NCI-H2171 treated with DMSO at 0.1 percent for 48 hours (cell line): ENCODE data around the gene CLEC16A.
"Not testable (repeated sequence)": the region's sequence is repeated elsewhere in the genome, so short reads cannot be mapped to it uniquely, and the experiment has no call there.

ENCODE experiments used
- DNase-seq: peaks from one replicate; lab custom pipeline; 2025; lab: John Stamatoyannopoulos, UW

Gene CLEC16A

DNA sequence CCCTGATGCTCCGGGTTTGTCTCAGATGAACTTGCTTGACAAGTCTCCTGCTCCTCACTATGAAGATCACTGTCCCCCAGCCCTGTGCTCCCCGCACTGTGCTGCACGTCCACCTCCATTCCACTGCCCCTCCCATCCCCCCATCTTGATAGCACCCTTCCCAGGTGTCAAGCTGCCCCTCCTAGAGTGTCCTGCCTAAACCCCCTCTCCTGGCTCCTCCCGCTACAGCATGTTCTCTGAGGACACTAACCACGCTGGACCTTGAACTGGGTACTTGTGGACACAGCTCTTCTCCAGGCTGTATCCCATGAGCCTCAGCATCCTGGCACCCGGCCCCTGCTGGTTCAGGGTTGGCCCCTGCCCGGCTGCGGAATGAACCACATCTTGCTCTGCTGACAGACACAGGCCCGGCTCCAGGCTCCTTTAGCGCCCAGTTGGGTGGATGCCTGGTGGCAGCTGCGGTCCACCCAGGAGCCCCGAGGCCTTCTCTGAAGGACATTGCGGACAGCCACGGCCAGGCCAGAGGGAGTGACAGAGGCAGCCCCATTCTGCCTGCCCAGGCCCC, 20.6 kb upstream of the CLEC16A start:
- no peak for DNase-seq

DNA sequence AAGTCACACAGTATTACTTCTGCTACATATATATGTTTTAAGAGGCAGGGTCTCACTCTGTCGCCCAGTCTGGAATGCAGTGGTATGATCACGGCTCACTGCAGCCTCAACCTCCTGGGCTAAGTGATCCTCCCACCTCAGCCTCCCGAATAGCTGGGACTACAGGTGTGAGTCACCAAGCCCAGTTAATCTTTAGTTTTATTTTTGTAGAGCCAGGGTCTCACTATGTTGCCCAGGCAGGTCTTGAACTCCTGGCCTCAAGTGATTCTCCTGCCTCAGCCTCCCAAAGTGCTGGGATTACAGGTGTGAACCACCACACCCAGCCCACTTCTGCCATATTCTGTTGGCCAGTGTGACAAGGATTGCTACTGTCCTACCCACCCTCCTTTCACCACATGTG, 19.1 kb upstream of the CLEC16A start:
- not testable (repeated sequence) for DNase-seq

DNA sequence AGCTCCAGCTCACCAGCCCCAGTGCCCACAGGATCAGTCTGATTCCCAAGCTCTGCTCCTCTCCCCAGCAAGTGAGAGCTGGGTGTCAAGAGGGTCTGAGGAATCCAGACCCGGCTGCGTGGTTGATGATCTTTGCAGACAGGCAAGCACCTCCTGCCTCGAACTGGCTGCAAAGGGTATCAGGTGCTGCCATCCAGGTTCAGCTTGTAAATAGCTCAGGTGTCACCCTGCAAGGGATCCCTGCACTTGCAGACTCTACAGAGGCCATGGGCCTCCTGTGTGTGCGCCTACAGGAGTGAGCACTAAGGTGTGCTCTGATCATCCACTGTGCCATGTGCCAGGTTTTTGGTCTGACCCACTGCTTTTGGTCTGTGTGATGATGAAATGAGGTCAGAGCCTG, 18.3 kb upstream of the CLEC16A start:
- DNase-seq, result no peak

DNA sequence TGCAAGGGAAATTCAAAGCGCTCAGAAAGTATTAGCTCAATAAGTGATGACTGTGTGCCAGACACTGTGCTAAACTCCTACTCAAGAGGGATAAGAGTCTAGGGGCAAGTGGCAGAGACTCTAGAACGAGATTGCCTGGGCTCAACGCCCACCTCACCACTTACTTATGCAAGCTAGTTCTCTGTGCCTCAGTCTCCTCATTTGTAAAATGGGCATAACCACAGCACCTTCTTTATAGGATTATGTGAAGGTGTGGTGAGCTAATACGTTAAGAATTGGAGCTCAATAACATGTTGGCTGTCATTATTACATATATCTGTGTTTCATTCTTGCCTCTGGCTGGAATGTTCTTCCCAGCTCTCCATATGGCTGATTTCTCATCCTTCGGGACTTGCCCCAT, 17.5 kb upstream of the CLEC16A start:
- no peak for DNase-seq

DNA sequence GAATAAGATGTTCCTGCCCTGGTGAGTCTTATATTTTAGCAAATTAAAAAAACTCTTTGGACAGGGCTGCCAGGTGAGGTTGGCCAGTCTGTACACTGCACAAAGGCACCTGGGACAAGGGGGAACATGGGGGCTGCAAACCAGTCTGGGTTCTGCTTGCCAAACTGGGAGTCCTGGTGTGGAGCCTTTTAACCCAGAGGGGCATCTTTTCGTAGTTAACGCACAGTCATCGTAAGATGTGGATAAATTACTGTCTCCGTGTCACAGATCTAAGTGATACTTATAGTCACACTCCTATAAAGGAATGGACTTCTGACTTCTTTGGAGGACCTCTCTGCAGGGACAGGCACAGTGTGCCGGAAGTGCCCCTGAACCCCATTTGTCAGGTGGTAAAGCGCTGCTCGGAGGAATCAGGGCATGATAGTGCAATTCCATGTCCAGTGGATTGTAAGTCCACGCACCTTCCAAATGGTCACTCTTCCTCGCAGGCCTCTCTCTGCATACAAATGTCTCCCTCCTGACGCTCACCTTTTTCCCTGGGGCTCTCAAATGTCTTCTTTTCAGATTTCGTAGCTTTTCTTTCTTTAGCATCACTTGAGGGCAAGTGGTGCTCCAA, 16.8 kb upstream of the CLEC16A start:
- DNase-seq, result no peak

GRCh38 chr16:10929097-10929496, 15.3 kb upstream of the CLEC16A start:
- not testable (repeated sequence) for DNase-seq

DNA sequence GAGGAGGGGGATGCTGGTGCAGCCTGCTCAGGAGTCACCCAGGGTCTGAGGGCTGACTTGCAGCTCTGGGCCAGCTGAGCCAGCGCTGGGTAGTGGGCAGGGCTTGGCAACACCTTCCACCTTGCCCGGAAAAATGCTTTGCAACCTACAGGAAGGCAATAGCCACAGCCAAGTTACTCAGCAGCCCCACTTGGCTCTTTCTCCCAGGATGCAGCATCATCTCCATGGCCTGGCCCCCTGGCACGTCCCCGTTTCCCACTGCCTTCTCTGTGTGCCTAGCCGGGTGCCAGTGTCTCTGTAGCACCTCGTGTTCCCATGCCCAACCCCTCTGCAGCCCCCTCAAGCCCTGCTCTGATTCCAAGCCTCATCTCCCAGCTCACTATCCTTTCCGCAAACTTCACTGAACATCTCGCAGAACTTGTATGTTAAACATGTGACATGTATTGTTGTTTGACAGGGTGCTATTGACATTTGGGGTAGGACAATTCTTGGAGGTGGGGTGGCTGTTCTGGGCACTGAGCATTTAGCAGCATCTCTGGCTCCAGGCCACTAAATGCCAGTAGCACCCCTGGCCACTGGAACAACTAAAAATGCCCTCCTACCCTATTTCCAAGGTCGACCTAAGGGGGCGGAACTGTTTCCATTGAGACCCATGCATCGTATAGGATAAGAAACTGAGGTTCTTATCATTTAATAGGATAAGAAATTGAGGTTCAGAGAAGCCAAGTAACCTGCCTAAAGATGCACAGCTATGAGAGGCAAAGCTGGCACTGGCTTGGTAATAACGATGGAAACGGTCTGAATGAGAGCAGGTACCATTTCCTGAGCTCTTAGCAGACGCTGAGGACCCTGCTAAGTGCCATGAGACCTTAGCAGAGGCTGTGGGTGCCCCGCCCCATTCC, 14.3 kb upstream of the CLEC16A start:
- no peak for DNase-seq

DNA sequence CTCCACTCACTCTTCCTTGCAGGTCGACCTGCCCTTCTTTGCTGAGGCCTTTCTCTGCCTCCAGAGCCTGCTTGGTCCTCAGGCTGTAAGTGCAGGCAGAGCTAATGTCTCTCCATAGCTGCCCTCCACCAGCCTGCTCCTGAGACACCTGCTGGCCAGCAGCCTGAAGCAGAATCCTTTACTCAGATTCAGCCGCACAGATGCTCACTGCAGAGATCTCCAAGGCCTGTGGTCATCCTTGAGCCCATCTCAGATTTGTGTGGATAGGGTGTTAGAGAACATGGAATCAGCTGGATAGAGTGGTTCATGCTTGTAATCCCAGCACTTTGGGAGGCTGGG, 13.6 kb upstream of the CLEC16A start:
- no peak for DNase-seq

- DNase-seq, result no peak
Measured at GRCh38 chr16:10931134-10931533, 13.2 kb upstream of the CLEC16A start.

- no peak for DNase-seq
Measured at GRCh38 chr16:10931977-10932632, 12.3 kb upstream of the CLEC16A start.

DNA sequence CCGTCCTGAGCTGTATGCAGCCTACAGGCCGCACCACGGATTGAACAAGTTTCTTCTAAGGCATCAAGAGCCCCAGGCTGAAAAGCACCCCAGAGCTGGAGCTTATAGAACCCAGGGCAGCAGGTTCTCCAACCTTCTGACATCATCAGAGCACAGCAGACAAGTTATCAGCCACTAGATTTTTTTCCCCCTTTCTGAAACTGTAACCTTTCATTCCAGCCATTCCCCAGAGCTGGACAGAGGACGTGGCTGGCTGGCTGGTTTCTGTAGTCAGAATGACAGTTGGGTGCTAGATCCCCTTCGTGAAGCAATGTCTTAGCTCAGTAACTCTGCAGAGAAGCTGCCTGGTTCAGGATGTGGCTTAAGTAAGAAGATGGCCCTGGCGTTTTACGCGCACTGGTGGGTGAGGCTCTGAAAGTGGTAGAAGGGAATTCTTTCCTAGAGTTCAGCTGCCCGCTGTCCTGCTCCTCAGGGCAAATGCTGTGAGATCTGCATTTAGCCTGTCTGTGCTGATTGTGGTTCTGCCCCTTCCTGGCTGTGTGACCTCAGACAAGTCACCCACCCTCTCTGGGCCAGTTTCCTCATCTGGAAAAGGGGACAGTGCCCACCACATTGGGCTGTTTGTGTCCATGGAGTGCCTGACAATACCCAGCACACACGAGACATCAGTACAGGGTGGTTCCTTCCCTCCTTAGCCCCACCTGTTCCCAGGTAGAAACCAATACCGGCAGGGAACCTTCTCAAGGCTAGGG, 11.2 kb upstream of the CLEC16A start:
- DNase-seq, result no peak

GRCh38 chr16:10933865-10934264, 10.5 kb upstream of the CLEC16A start:
- DNase-seq, result no peak

GRCh38 chr16:10934325-10935107, 9.8 kb upstream of the CLEC16A start:
- no peak for DNase-seq

- peak; percentile 52 for DNase-seq
Measured at GRCh38 chr16:10935226-10935915, 9.0 kb upstream of the CLEC16A start.

DNA sequence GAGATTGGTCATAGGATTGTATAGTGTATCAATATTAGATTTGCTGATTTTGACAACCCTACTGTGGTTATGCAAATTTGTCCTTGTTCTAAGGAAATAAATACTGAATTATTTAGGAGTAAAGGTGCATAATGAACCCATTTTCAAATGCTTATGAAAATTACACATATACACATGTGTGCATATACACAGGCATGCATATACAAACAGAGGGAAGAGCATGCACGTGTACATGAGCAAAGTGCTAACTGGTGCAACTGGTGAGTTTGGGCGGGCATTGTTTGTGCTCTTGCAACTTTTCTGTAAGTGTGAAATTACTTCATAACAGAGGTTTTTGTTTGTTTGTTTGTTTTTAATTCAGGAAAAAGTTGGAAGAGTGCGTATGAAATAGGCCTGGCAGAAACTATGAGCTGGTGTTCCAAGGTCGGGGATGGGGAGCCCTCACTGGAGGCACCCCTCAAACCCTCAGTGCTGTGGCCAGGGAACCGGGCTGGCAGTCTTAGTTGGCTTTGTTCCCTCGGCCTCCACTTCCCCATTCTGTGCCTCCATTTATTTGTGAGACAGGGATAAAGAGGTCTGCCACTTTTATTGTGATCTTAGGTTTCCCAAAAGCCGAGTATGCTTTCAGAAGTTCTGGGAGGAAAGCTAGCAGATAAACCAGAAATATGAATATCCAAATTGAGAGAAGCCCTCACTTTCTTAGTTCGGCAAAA, 7.9 kb upstream of the CLEC16A start:
- DNase-seq, result no peak

GRCh38 chr16:10937068-10937859, 7.1 kb upstream of the CLEC16A start:
- DNase-seq, result no peak

GRCh38 chr16:10938321-10938720, 6.0 kb upstream of the CLEC16A start:
- no peak for DNase-seq

GRCh38 chr16:10938796-10939648, 5.3 kb upstream of the CLEC16A start:
- no peak for DNase-seq
